Right lobe of liver (tissue), 4 donors: Measurements from ENCODE around the gene CUEDC1.

ENCODE experiments used
- POLR2A ChIP-seq: fragments of 450-650 bp; IDR thresholded peaks from one replicate; pipeline ENCODE4 v1.6.1; 2017; ENCODE audit warnings: antibody characterized with exemption, mild to moderate bottlenecking
- TF ChIP-seq, protein P1 (sequence below), 4 donors: fragments of 200-600 bp in 3 of 4; fragments of 450-650 bp in 1 of 4; IDR thresholded peaks; one replicate each; pipeline versions ENCODE4 v1.5.1 to v1.8.0; 2016 to 2022; ENCODE audit warnings: antibody characterized with exemption in 4 of 4, mild to moderate bottlenecking in 2 of 4
- donor health status: DM: no; HTN: no; CAD: no.
- donor health status: DM: no; HTN: no; CAD: no.
- donor health status: DM: no; HTN: yes; CAD: no.

DNA sequence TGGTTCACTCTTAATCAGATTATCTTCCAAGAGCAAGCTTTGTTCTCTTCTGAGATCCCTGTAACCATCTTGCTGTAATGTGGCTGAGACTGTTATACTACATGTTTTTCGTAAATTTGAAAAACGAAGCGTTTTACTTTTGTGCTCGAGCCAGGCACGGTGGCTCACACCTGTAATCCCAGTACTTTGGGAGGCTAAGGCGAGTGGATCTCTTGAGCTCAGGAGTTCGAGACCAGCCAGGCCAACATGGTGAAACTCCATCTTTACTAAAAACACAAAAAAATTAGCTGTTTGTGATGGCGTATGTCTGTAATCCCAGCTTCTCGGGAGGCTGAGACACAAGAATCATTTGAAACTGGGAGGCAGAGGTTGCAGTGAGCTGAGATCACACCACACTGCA lies 7.8 kb downstream of the CUEDC1 start:
- TF ChIP-seq, protein P1, sequence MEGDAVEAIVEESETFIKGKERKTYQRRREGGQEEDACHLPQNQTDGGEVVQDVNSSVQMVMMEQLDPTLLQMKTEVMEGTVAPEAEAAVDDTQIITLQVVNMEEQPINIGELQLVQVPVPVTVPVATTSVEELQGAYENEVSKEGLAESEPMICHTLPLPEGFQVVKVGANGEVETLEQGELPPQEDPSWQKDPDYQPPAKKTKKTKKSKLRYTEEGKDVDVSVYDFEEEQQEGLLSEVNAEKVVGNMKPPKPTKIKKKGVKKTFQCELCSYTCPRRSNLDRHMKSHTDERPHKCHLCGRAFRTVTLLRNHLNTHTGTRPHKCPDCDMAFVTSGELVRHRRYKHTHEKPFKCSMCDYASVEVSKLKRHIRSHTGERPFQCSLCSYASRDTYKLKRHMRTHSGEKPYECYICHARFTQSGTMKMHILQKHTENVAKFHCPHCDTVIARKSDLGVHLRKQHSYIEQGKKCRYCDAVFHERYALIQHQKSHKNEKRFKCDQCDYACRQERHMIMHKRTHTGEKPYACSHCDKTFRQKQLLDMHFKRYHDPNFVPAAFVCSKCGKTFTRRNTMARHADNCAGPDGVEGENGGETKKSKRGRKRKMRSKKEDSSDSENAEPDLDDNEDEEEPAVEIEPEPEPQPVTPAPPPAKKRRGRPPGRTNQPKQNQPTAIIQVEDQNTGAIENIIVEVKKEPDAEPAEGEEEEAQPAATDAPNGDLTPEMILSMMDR (IDR thresholded peaks at IDR 0.05) = no peak
- TF ChIP-seq POLR2A = no peak
